SK-N-MC (cell line): Measurements from ENCODE around the gene CTSG.

Source experiments
- DNase-seq: peaks from one replicate; pipeline ENCODE4 v3.0.0-alpha.2; 2011; ENCODE audit warnings: low read depth, low spot score
- H3K27ac ChIP-seq: fragments of 200-600 bp; sonication (generic); 2 replicates; pipeline ENCODE4 v1.5.1; 2016; ENCODE audit warnings: mixed run types
- H3K36me3 ChIP-seq: fragments of 200-600 bp; sonication (generic); 2 replicates; pipeline ENCODE4 v1.6.1; 2017; ENCODE audit warnings: antibody characterized with exemption, low read length, mixed read lengths; ENCODE audit not compliant: insufficient read depth
- H3K4me3 ChIP-seq: fragments of 200-600 bp; sonication (generic); 2 replicates; pipeline ENCODE4 v1.5.1; 2016
- H3K9ac ChIP-seq: fragments of 200-600 bp; sonication (generic); 2 replicates; pipeline ENCODE4 v1.8.0; 2017; ENCODE audit warnings: mixed run types, mixed read lengths; ENCODE audit not compliant: insufficient read length
- H3K9me3 ChIP-seq: fragments of 200-600 bp; sonication (generic); 2 replicates; pipeline ENCODE4 v1.6.1; 2017; ENCODE audit warnings: low read depth, mild to moderate bottlenecking, antibody characterized with exemption, low read length, moderate library complexity, mixed read lengths
- EZH2 ChIP-seq: fragments of 200-600 bp; sonication (generic); IDR thresholded peaks from one replicate; pipeline ENCODE4 v1.6.1; 2017; ENCODE audit warnings: antibody characterized with exemption
- FOXP2 ChIP-seq: optimal IDR thresholded peaks from 2 replicates; pipeline ENCODE3; 2011; ENCODE audit warnings: mild to moderate bottlenecking, moderate library complexity; ENCODE audit not compliant: insufficient read depth; ENCODE audit errors: extremely low read length, control extremely low read depth
- POLR2AphosphoS5 ChIP-seq: IDR thresholded peaks from 2 replicates; pipeline ENCODE4 v1.6.1; 2012; ENCODE audit warnings: mild to moderate bottlenecking, low read depth, low read length, borderline replicate concordance

Gene CTSG

GRCh38 chr14:24576182-24576581 lies at the start of gene CTSG:
TSS of gene CTSG (minus strand) at chr14:24576250. CDS start at chr14:24576223, 27 bp downstream.
- TF ChIP-seq POLR2AphosphoS5 (no peak), EZH2 (no peak), FOXP2 (no peak)

GRCh38 chr14:24613747-24614146 lies 37.7 kb upstream of the CTSG start:
- DNase-seq: no peak
- Histone ChIP-seq H3K4me3 (no peak overlapping the region), H3K9ac (no peak overlapping the region), H3K27ac (no peak overlapping the region), H3K36me3 (no peaks in the 10 kb centered on the region), H3K9me3 (no peaks in the 10 kb centered on the region)
- TF ChIP-seq FOXP2 (no peak), EZH2 (no peak), POLR2AphosphoS5 (no peak)

More at GRCh38 chr14:24576182-24576581, at the start of gene CTSG:
- no peak within 1 kb of the TSS for H3K9ac ChIP-seq
- no peak for DNase-seq
- no peaks in the 10 kb centered on the region for H3K9me3 ChIP-seq
- H3K4me3 ChIP-seq: no peak within 1 kb of the TSS
- H3K36me3 ChIP-seq: no peaks in the 10 kb centered on the region
- H3K27ac ChIP-seq: no peak within 1 kb of the TSS

GRCh38 chr14:24613241-24613640 lies 37.2 kb upstream of the CTSG start:
- H3K27ac ChIP-seq: no peak overlapping the region

GRCh38 chr14:24612196-24612595 lies 36.1 kb upstream of the CTSG start:
- Histone ChIP-seq H3K4me3 (no peak overlapping the region), H3K9me3 (no peaks in the 10 kb centered on the region), H3K36me3 (no peaks in the 10 kb centered on the region), H3K9ac (no peak overlapping the region), H3K27ac (no peak overlapping the region)
- no peak for TF ChIP-seq EZH2
- no peak for TF ChIP-seq POLR2AphosphoS5
- TF ChIP-seq FOXP2: no peak
- DNase-seq: no peak

More at GRCh38 chr14:24613241-24613640, 37.2 kb upstream of the CTSG start:
- Histone ChIP-seq H3K9me3 (no peaks in the 10 kb centered on the region), H3K9ac (no peak overlapping the region), H3K4me3 (no peak overlapping the region), H3K36me3 (no peaks in the 10 kb centered on the region)
- no peak for DNase-seq
- TF ChIP-seq POLR2AphosphoS5: no peak
- TF ChIP-seq EZH2: no peak
- no peak for TF ChIP-seq FOXP2

GRCh38 chr14:24609655-24610344 lies 33.8 kb upstream of the CTSG start, which contains the start of gene GZMH:
TSS of gene GZMH (minus strand) at chr14:24609685. CDS start at chr14:24609613, 72 bp downstream.
- Histone ChIP-seq H3K9ac (no peak within 1 kb of the TSS), H3K4me3 (no peak within 1 kb of the TSS), H3K9me3 (no peaks in the 10 kb centered on the region), H3K36me3 (no peaks in the 10 kb centered on the region), H3K27ac (no peak within 1 kb of the TSS)
- TF ChIP-seq FOXP2 (no peak), POLR2AphosphoS5 (no peak), EZH2 (no peak)
- DNase-seq: no peak

- Histone ChIP-seq H3K9me3 (no peaks in the 10 kb centered on the region), H3K4me3 (no peak overlapping the region), H3K27ac (no peak overlapping the region), H3K36me3 (no peaks in the 10 kb centered on the region), H3K9ac (no peak overlapping the region)
- DNase-seq: no peak
- TF ChIP-seq FOXP2: no peak
- no peak for TF ChIP-seq EZH2
- TF ChIP-seq POLR2AphosphoS5: no peak
Observed at GRCh38 chr14:24607635-24608514, 31.8 kb upstream of the CTSG start.

GRCh38 chr14:24607081-24607480 lies 31.0 kb upstream of the CTSG start:
- TF ChIP-seq FOXP2: no peak
- TF ChIP-seq EZH2: no peak
- no peak for TF ChIP-seq POLR2AphosphoS5
- H3K4me3 ChIP-seq: no peak overlapping the region
- H3K36me3 ChIP-seq: no peaks in the 10 kb centered on the region
- no peaks in the 10 kb centered on the region for H3K9me3 ChIP-seq
- H3K27ac ChIP-seq: no peak overlapping the region
- no peak overlapping the region for H3K9ac ChIP-seq
- DNase-seq: no peak

- Histone ChIP-seq H3K36me3 (no peaks in the 10 kb centered on the region), H3K27ac (no peak overlapping the region), H3K4me3 (no peak overlapping the region), H3K9me3 (no peaks in the 10 kb centered on the region), H3K9ac (no peak overlapping the region)
- DNase-seq: no peak
- TF ChIP-seq EZH2 (no peak), FOXP2 (no peak), POLR2AphosphoS5 (no peak)
Observed at GRCh38 chr14:24606297-24606696, 30.2 kb upstream of the CTSG start.
